Stimulated activated naive CD4-positive, alpha-beta T cell treated with Interleukin-2 at 50 U/mL for 16 hours (primary cell): ENCODE results near the gene BUD23.
"Not testable (repeated sequence)": the region's sequence is repeated elsewhere in the genome, so short reads cannot be mapped to it uniquely, and the experiment has no call there.

Experiments
- DNase-seq: peaks from one replicate; lab custom pipeline; 2025; lab: John Stamatoyannopoulos, UW

Gene BUD23

DNA sequence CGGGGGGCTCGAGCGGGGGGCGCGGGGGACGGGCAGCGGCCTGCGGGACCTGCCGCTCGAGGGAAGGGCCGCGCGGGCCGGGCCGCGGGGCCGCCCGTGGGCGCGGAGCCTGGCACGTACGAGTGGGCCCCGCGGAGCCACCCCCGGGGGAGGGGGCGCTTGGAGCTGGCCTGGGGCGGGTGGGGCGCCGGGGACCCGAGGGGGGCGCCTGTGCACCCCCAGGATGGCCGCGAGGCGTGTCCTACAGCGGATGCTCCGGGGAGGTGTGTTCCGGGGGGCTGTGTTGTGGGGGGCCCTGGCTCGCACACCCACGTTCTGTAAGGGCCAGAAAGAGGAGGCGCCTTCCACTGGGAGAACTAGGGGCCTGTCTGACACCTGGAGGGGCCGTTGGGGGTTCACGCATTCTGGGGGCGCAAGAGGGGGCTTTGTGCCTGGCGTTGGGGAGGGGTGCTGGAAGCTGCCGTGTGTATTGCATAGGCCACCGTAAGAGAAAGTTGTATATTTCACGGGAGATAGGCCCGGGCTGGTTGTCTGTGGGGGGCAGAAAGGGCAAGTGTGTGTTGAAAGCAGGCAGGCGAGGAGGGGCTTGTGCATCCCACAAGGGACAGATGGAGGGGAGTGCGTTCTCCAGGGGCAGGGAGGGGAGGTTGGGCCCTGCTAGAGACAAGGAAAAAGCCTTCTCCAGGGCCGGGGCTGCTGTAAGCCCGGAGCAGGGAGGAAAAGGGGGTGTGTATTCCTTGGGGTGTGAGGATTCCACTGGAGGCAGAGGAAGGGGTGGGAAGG, 15.1 kb upstream of the BUD23 start:
- DNase-seq = no peak

DNA sequence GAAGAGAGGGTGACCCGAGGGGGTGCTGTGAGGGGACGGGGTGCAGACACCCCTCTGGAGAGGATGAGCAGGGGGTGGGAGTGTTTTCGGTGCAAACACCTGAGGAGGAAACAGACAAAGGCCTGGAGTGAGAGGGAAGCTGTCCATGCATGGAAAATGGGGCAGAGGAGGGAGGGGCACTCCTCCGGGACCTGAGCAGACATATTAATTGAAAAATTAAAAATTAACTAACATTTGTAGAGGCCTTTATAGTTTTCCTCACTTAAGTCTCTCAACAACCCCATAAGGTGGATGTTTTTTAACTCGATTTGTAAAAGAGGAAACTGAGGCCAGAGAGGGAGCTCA, 14.5 kb upstream of the BUD23 start:
- DNase-seq = no peak

DNA sequence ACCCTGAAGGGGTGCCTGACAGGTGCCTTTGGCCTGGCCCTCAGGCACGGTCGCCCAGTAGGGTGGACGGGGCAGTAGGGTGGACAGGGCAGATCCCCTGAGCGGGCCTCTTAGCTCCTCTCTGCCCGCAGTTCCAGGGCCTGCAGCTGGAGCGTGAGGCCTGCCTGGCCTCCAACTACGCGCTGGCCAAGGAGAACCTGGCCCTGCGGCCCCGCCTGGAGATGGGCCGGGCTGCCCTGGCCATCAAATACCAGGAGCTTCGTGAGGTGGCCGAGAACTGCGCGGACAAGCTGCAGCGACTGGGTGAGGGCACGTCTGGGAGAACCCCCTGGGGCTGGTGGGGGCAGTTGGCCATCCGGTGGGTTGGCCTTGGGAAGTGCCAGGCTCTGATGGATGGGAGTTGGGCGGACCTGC, 14.1 kb upstream of the BUD23 start:
- no peak for DNase-seq

DNA sequence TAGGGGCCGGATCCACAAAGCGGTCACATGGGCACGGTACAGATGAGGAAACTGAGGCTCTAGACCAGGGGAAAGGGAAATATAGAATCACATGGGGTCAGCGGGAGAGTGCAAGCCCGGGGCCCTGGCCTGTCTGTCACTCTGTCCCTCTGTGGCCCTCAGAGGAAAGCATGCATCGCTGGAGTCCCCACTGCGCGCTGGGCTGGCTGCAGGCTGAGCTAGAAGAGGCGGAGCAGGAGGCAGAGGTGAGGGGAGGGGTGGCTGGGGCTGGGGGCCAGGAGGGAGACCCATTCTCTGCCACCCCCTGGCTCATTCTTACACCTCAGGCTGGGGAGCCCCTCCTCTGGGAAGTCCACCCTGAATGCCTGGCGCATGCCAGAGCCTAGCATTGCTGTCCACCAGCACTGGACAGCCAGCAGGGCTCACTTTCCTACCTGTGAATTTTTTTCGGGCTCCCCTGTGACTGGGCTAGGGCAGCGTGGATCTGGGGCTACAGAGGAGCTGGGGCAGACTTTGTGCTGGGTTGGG, 13.5 kb upstream of the BUD23 start:
- DNase-seq = no peak

DNA sequence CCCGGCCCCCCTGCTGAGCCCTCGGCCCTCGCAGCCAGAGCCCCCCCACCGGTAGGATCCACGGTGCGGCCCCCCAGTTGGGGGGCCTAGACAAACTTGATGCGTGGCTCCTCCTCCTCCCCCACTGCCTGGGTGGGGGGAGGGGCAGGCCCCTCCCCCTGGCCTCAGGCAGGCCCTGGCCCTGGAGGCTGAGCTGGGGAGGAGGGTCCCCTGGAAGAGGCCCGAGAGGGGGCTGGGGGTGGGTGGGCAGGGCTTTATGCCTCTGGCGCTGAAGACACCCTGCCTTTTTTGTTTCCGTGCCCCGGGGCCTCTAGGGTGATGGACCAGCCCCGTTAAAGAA, 12.1 kb upstream of the BUD23 start:
- DNase-seq = no peak

DNA sequence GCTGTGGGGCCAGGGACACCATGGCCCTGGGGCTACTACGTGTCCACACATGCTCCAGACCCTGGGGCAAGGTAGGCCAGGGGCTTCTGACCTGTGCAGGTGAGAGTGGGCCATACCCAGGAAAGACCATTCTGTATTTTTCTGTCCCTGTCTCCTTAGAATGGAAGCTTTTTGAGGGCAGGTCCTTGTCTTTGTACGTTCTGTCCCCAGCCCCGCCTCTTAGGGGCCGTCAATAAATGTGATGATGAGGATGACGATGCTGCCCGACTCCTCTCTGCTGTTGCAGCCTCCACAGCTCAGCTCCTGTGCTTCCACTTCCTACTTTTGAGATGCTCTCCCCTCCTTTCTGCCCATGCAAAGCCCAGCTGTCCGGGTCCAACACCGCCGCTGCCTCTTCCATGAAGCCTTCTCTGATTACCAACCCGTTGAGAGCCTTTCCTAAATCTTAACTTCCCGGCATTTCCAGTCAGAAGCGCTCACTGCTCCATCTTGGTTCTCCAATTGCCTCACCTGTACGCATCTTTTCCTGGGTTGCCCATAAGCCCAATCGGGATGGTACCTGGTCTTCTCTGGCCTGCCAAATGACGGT, 11.4 kb upstream of the BUD23 start:
- DNase-seq = no peak

DNA sequence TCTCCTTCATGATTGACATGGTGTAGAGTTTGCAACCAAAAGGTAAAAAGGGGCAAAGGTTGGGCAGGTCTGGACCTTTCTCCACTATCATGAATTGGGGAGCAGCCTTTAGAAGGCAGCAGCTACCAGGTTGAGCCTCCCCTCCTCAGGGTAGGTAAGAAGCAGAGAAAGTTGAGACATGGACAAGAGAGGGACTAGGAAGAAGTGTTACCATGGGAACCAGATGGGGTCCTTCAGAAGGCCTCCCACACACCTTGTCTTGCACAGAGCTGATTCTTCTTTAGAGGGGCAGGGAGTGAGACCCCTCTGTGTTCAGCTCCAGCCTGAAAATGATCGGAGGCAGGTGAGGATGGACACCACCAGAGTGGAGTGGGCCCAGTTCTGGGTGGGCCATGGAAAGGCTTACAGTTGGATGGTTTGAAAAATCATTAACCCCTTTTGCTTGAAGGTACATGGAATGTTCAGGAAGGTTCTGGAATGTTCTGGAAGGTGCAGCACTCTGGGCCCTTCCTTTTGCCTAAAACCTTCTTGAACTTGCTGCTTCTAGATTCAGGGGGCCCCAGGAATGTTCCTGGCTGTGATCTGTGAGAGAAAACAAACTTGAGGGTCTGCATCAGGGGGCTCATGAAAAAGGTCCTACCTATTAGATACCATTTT, 8.8 kb upstream of the BUD23 start:
- DNase-seq = no peak

DNA sequence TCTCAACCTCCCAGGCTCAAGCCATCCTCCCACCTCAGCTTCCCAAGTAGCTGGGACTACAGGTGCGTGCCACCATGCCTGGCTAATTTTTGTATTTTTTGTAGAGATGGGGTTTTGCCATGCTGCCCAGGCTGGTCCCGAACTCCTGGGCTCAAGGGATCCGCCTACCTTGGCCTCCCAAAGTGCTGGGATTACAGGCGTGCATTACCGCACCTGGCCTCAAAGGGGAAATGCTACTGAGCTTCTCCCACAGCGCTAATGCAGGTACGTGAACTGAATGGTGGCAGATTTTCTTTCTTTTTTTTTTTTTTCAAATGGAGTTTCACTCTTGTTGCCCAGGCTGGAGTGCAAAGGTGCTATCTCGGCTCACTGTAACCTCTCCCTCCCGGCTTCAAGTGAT, 7.3 kb upstream of the BUD23 start:
- DNase-seq = not testable (repeated sequence)

DNA sequence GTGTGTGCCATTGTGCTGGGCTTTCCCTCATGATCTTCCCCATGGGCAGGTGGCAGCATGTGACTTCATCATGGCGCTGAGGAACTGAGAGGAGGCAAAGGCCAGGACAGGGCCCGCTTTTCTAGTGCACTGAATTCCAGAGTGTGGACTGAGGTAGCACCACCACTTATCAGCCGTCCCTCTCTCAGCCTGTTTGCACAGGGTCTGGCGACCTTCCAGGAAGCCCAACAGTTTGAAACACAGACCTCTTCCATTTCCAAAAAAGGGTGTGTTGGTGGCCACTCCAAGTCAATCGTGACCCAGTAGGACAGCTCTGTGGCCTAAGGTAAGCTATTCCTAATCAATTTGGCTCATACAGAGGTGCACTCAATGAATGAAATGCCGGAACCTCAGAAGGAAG, 4.5 kb upstream of the BUD23 start:
- no peak for DNase-seq

DNA sequence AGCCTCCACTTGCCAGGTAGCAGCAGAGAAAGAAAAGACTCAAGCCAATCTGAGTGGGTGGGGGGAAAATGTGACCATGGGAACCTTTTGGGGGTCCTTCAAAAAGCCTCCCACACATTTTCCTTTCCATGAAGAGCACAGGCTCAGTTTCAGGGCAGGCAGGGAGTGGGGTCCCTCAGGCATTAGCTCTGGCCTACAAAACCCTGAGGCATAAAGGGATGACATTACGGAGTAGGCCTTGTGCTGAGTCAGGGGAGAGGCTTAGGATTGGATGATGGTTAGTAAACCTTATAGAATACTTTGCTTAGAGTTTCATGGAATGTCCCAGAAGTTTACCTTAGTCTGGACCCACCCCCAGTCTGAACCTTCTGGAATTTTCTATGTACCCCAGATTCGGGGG, 3.7 kb upstream of the BUD23 start:
- no peak for DNase-seq

DNA sequence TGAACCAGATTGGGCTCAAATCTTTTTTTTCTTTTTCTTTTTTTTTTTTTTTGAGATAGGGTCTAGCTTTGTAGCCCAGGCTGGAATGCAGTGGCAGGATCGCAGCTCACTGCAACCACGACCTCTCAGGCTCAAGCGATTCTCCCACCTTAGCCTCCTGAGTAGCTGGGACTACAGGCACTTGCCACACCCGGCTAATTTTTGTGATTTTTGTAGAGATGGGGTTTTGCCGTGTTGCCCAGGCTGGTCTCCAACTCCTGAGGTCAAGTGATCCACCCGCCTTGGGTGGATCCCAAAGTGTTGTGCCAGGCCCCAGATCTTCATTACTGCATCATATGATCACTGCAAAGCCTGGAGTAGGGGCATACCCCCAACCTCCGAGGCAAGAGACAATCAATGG, 2.9 kb upstream of the BUD23 start:
- DNase-seq = no peak

DNA sequence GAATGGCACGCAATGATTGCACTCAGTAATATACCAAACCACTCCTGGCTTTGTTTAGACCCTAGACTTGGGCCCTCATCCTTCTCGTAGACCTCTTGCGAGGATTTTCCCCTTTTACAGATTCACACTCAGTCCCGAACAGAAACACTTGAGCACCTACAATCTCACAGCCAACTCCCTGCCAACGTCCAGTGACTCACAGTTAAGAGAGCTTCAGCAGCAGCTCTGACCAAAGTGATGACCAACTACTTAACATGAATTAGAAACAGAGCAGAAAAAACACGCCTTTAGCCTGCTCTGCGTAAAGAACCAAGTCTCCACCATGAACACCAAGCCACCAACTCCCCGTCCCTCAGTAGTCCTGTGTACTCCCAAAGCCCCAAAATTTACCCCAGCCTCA, 2.4 kb upstream of the BUD23 start:
- no peak for DNase-seq

DNA sequence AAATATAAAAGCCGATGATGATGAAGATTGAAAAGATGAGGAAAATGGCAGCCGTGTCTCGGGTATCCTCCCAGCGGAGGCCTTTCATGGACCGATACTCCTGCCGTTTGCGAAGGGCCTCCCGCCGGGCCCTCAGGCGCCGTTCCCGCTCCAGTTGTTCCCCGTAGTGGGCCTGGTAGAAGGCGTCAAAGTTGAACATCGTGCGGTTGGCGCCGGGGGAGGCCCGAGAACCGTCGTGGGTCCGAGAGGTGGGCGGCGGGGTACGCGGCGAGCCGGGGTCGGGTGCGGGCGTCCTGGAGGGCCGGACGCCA, 697 bp upstream of the BUD23 start:
- peak; percentile 25 for DNase-seq

DNA sequence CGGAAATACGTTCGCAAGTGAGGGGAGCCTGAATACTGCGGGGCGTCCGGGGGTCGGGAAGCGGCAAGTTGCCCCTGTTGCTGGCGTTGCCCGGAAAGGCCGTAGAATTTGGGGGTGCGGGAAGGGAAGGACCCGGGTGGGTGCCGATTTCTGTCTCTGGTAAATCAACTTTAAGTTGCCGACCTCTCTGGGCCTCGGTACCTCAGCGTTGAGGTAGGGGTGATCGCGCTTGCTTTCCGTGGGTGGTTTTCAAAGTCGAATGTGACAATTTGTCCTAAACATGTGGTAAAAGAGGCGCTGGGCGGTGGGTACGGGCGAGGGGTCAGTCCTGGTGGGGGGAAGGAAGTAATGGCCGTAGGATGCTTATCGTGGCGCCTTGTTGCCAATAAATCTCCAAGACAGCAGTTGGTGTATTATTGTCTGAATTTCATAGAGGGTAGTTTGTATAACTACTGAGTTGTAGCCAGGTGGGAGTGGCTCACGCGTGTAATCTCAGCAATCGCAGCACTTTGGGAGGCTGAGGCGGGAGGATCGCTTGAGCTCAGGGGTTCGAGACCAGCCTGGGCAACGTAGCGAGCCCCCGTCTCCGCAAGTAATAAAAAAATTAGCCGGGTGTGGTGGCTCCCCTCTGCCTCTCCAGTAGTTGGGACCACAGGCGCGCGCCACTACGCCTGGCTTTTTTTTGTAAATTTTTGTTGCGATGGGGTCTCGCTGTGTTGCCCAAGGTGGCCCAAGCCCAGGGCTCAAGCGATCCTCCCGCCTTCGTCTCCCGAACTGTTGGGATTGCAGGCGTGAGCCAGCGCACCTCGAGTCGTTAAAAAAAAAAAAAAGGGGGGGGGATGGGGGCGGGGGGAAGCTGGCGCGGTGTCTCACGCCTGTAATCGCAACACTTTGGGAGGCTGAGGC, 644 bp downstream of the BUD23 start:
- DNase-seq = peak; percentile 26

DNA sequence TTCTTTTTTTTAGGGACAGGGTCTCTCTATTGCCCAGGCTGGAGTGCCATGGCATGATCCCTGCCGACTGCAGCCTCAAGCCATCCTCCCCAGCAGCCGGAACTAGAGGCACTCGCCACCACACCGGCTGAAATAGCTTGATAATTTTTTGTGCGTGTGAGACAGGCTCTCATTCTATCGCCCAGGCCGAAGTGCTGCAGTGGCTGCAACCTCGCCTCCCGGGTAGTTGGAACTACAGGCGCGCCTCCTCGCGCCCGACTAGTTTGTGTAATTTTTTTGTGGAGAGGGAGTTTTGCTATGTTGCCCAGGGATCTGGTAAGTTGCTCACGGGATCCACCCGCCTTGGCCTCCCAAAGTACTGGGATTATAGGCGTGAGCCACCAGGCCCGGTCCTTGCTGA, 1.9 kb downstream of the BUD23 start:
- DNase-seq = no peak

DNA sequence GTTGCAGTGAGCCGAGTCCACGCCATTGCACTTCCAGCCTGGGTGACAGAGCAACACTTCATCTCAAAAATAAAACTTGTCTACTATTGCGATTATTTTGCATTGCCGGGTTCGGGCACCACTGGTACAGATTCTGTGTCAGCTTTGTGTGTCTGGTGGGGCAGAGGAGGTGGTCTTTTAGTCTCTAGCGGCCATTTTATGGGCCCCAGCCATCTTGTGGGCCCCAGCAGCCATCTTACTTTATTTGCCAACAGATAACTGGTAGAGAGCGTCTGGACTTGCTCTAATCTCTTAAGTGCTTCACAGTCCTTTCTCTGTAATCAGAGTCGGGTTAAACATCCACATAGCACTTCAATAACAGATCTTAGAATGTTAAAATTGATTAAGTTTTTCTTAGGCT, 4.9 kb downstream of the BUD23 start:
- DNase-seq = no peak

DNA sequence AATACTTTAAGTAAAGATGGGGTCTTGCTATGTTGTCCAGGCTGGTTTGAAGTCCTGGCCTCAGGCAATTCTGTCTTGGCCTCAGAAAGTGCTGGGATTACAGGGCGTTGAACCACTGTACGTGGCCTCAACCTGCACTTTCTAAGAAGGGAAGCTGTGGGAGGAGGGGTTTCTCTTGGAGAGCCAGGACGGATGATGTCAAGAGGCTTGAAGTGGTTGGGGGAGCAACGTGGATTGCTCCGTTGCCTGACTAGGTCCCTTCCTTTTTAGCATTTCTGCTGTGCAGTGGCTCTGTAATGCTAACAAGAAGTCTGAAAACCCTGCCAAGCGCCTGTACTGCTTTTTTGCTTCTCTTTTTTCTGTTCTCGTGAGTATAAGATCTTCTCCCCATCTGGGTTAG, 7.2 kb downstream of the BUD23 start:
- DNase-seq = no peak

DNA sequence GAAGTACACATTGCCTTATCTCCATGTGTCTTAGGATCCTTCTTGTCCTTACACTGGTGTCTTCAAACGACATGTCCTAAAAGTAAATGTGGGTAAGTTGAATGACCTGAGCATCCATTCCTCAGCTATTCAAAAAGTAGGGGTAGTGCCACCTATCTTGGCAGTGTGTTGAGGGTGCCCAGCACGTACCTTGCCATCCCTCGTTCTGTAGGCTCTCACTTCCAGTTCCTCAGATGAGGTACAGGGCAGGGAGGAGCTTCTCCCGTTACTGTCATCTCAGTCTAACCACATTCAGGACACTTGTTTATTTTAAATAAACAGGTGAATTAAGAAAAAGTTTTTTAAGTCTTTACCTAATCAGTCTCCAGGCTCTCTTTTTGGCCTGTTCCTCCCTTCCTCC, 13.0 kb downstream of the BUD23 start:
- DNase-seq = no peak

DNA sequence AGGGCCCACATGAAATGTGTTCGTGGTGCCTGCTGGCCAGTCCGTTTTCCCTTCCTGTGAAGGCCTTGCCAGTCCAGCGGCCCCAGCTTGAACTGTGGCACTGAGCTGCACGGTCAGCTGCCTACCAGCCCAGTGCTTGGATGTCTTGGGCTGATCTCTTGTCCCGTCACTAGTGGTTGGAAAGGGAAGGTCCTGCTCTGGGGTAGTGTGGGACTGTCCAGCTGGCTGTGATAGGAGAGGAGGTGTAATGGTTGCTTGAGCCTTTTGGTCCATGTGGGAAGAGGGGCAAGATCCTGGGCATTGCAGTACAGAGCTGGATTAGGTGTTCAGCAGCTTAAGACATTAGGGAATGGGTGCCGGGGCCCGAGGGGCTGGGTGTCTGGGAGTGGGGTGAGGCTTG, 15.0 kb downstream of the BUD23 start:
- DNase-seq = no peak

DNA sequence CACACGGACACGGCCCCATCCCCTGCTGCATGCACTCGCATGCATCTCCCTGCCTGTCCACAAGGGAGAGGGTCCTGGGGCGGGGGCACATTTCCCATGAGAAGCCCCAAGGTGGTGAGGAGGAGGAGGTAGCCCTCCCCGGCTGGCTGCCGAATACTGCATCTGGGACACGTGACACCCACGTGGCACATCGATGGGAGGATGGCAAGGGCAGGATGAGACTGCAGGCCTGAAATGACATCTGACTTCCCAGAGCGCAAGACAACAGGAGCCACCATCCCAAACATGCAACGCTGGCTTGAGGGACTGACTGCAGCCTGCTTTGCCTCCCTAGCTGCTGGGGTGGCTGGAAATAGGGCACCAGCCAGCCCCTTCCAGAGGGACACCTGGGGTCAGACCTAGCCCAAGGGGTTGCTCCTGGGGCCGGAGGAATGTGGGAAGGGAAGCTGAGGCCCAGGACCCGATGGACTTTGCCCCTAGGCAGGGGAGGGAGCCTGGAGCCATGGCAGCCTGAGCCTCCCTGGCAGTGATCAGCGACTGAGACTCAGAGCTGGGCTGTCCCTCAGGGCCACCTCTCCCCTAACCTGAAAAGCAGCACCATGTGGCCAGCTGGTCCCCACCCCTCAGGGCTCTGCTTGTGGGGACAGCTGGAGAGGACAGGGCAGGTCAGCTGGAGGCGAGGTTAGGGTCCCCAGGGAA, 16.1 kb downstream of the BUD23 start:
- no peak for DNase-seq

DNA sequence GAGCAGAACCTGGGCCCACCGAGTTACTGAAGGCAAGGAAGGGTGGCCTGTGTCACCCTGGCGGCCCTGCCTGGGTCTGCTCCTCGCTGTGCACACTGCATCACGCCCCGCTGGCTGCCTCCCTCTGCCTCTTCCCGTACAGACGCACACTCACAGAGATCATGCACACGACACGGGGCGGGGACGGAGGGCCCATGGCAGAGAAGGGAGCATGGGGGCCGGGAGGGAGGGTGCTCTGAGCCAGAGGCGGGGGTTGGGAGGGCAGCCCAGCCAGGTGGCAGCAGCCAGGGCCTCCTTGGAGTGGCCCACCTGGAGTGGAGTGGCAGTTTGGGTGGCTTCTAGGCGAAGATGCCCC, 16.6 kb downstream of the BUD23 start:
- DNase-seq = no peak

DNA sequence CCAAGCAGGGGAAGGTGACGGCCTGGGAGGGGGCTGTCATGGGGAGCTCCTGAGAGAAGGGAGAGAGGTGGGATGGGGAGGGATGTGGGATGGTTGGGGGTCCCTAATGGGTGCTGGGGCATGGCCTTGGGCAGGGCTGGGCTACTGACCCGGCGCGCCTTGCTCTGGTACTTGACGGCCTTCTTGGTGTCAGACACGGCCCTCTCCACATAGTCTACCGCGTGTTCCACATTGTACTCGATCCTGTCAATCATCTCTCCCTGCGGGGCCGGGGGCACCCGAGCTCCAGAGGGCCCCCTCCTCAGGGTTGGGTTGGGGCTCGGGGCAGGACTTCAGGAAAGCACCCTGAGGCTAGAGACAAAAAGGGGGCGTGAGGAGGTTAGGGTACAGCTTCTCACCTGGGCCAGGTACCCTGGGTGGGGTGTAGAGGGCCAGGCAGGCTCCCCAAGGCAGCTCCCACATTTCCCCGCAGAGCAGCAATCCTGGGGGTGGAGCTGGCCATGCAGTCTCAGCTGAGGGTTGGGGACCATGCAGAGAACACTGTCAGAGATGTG, 17.3 kb downstream of the BUD23 start:
- DNase-seq = no peak
